CD4-positive, alpha-beta T cell treated with Interleukin-15 for 4 hours (primary cell): ENCODE data around the gene MTX3.

Experiments used
- DNase-seq: peaks from one replicate; pipeline ENCODE4 v3.0.0-alpha.2; 2020; ENCODE audit warnings: low spot score

Gene MTX3

DNA sequence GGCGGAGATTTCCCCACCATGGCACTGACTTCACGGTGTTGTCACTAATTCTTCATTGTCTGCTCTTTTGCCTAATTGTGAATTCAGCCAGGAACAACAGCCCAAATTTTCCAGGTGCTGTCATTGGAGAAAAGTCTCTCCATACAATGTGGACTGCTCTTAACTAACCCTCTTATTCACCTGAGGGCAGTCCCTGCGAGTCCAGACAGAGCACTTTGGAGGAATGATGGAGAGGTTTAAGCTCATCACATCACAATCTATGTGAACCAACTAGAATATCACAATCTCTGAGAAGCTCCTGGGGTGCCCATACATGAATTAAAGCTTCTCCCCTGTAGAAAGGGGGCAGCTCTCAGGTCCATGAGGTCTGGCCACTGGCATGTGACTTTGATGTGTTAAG lies 56.4 kb downstream of the MTX3 start:
- no peak for DNase-seq

DNA sequence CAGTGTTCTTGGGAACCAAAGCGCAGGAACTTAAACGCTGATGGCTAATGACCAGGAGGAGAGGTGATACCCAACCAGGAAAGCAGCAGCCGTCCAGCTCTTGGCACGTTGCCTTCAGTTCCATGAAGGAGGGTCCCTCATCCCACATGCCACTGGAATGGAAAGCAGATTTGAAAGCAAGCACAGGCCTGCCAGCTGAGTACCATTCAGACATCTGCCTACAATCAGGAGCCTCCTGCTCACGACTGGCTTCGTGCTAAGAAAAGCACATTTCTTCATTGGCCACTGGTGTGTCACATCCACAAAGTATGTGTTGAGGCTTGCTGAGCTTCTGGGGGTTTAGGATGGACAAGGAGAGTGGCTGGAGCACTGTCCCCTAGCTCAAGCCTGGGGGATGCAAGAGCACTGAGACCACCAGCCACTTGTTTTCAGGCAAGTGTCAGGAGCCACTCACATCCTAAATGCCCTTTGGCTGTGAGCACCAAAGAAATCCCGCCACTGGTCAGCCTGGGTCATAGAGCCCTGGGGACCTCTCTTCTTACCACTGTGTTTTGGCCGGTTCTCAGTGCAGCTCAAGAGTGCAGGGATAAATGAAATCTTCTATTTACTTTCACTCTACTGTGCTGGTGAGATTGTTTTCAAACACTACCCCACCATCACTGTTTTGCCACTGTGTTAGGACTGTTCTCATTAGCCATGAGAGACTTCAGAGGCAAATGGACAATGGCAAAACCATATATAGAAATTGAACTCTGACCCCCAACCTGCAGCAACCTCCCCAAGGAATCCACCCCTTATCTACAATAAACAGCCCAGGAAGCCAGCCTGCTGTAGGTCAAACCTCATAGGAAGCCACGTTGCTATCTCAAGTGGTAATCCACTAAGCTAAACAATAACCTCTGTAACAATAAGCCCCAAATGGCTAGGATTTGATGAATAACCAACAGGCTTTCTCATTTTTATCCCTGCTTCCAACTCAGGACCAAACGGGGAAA lies 58.3 kb downstream of the MTX3 start:
- DNase-seq, result no peak

DNA sequence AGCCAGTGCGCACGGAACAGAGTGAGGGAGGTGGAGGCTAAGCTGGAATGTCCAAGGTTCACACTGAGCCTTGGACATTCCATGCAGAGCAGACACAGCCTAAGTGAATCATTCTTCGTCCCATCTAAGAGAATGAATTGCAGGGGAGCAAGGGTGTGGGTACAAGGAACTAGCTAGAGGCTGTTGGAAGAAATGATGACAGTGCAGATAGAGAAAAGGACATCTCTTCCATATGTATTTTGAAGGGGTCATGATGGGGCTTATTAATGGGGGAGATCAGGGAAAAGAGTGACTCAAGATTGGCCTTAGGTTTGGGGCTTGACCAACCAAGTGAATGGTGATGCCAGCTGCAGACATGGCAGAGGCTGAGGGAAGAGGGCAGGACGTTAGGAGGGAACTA lies 59.2 kb downstream of the MTX3 start:
- DNase-seq, result no peak

DNA sequence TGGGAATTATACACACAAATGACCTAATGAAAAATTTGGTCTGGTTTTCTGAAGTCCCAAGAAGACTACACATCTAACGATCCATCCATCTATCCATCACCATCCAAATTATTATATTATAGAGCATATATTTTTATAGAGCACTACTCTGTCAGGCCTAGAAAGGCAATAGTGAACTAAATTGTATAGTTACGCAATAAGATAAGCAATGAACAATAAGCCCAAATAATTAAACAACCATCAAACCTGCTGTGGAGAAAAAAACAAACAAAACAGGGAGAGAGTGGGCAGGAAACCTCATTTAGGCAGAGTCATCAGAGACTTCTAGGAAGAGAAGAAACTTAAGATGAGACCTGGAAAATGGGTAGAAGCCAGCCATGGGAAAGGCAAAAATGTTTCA lies 59.7 kb downstream of the MTX3 start:
- DNase-seq, result no peak

DNA sequence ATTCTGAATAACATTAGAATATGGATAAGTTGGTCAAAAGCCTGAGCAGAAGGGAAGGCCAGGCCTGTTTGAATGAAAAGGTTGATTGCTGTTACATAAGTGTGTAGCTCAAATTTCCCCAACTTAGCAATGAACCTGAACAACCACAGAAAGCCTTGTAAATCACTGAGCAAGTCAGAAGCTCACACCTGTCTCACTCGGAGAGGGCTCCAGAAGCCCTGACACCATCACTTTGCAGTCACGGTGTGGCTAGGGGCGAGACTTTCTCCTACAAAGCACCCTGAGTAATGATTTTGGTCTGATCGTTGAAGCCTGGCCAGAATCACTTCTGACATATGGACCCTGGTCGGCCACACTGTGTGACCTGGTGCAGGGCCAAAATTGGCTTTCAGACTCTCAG lies 62.0 kb downstream of the MTX3 start:
- no peak for DNase-seq
